ENCODE data around the gene NHLH2. TPM values are rescaled to one million over a fixed set of nuclear protein-coding genes. Genes with fewer than 3 reads are reported as not detected.

Gene NHLH2
- total and polyA plus RNA-seq, 11 donors: not detected

- TF ChIP-seq POLR2A (IDR thresholded peaks at IDR 0.05): no peak
- TF ChIP-seq, protein P1, sequence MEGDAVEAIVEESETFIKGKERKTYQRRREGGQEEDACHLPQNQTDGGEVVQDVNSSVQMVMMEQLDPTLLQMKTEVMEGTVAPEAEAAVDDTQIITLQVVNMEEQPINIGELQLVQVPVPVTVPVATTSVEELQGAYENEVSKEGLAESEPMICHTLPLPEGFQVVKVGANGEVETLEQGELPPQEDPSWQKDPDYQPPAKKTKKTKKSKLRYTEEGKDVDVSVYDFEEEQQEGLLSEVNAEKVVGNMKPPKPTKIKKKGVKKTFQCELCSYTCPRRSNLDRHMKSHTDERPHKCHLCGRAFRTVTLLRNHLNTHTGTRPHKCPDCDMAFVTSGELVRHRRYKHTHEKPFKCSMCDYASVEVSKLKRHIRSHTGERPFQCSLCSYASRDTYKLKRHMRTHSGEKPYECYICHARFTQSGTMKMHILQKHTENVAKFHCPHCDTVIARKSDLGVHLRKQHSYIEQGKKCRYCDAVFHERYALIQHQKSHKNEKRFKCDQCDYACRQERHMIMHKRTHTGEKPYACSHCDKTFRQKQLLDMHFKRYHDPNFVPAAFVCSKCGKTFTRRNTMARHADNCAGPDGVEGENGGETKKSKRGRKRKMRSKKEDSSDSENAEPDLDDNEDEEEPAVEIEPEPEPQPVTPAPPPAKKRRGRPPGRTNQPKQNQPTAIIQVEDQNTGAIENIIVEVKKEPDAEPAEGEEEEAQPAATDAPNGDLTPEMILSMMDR (IDR thresholded peaks at IDR 0.05): no peak
- DNase-seq: no peak
- Histone ChIP-seq H3K36me3 (no peaks in the 10 kb centered on the region), H3K27me3 (peaks cover 0 to 37% (median 4%) of the 10 kb centered on the region in 9 donors), H3K4me3 (no peak overlapping the region), H3K4me1 (no peaks in the 10 kb centered on the region), H3K27ac (no peak overlapping the region), H3K9me3 (no peaks in the 10 kb centered on the region)
- intact Hi-C loops (cut with DNase I): no loop called here
- ATAC-seq: no peak
- 75 to 82% (median 76%) methylated on average over 5 of the region's 5 CpGs for WGBS, 4 donors
These were observed 34.0 kb upstream of the NHLH2 start for GRCh38 chr1:115874904-115875303.

DNA sequence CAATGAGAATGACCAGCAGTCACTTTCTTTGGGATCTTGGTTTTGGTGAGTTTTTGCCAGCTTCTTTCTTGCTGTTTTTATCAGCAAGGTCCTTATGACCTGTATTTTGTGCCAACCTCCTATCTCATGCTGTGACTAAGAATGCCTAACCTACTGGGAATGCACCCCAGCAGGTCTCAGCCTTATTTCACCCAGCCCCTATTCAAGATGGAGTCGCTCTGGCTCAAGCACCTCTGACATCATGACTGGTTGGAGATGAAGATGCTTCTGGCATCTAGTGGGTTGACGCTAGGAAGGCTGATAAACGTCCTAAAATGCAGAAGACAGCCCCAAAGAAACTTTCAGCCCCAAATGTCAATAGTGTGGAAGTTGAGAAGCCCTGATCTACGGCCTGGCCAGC lies 33.6 kb upstream of the NHLH2 start:
- H3K27me3 ChIP-seq: peaks cover 0 to 37% (median 4%) of the 10 kb centered on the region in 9 donors
- H3K4me3 ChIP-seq: no peak overlapping the region
- intact Hi-C loops (cut with DNase I): no loop called here
- ATAC-seq: no peak
- no peaks in the 10 kb centered on the region for H3K36me3 ChIP-seq
- DNase-seq: no peak
- no peaks in the 10 kb centered on the region for H3K4me1 ChIP-seq
- WGBS, 4 donors: 53 to 91% (median 77%) methylated on average over 4 of the region's 4 CpGs
- no peaks in the 10 kb centered on the region for H3K9me3 ChIP-seq
- TF ChIP-seq, protein P1 (IDR thresholded peaks at IDR 0.05): no peak
- TF ChIP-seq POLR2A (IDR thresholded peaks at IDR 0.05): no peak
- H3K27ac ChIP-seq: no peak overlapping the region

GRCh38 chr1:115873184-115873583 lies 32.3 kb upstream of the NHLH2 start:
- no peaks in the 10 kb centered on the region for H3K9me3 ChIP-seq
- TF ChIP-seq, protein P1 (IDR thresholded peaks at IDR 0.05): no peak
- no peak for TF ChIP-seq POLR2A (IDR thresholded peaks at IDR 0.05)
- no peaks in the 10 kb centered on the region for H3K36me3 ChIP-seq
- H3K4me1 ChIP-seq: no peaks in the 10 kb centered on the region
- no peak overlapping the region for H3K4me3 ChIP-seq
- 36 to 64% (median 43%) methylated on average over 2 of the region's 2 CpGs for WGBS, 4 donors
- DNase-seq (no peak), ATAC-seq (no peak)
- no peak overlapping the region for H3K27ac ChIP-seq
- intact Hi-C loops (cut with DNase I): no loop called here
- peaks cover 0 to 37% (median 4%) of the 10 kb centered on the region in 9 donors for H3K27me3 ChIP-seq

DNA sequence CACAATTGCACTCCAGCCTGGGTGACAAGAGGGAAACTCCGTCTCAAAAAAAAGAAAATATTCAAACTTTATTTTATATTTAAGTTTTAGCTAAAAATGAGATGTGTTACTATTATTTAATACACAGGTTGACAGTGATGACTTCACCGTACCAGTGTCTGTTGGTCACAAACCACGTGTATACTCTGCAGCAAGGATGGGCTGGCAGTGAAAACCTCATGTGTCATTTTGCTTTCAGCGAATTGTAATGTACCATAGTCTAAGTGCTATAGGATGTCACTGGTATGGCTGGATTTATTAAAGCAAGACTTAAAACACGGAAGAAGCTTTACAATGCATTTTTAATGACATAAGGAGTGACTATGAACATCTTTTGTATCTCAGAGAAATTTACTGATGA lies 28.1 kb upstream of the NHLH2 start:
- ATAC-seq: no peak

More for the DNA sequence above, 28.1 kb upstream of the NHLH2 start:
- no peaks in the 10 kb centered on the region for H3K9me3 ChIP-seq
- no peaks in the 10 kb centered on the region for H3K36me3 ChIP-seq
- DNase-seq: no peak
- peaks cover 0 to 23% (median 0%) of the 10 kb centered on the region in 9 donors for H3K27me3 ChIP-seq
- intact Hi-C loops (cut with DNase I): loop anchor here in 1 of 10 donors (10.0 kb wide), 1 partner anchor 96 kb away; no protein-coding TSS in a partner anchor
- no peak for TF ChIP-seq POLR2A (IDR thresholded peaks at IDR 0.05)
- TF ChIP-seq, protein P1 (IDR thresholded peaks at IDR 0.05): no peak
- H3K4me1 ChIP-seq: no peaks in the 10 kb centered on the region
- 64 to 77% (median 64%) methylated on average over 5 of the region's 5 CpGs for WGBS, 4 donors
- no peak overlapping the region for H3K27ac ChIP-seq
- no peak overlapping the region for H3K4me3 ChIP-seq

All from heart left ventricle (tissue), 16 donors.